ENCODE results near the gene SYTL3.
"Not testable (repeated sequence)": the region's sequence is repeated elsewhere in the genome, so short reads cannot be mapped to it uniquely, and the experiment has no call there.

The SYTL3 gene

DNA sequence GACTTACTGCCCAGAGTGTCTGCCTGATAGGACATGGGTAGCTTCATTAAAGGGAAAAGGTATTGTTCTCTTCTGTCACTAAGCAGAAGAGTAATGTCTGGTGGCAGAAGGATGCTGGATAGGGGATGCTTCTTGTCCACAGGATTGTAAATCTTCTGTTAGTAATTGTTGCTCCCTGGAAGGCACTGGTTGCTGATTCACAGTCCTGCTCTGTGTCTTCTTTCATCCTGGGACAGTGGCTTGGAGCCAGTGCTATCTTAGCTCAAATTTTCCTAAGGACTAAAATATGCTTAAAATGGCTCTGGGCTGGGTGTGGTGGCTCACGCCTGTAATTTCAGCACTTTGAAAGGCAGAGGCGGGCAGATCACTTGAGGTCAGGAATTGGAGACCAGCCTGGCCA lies 48.0 kb downstream of the SYTL3 start:
- TF ChIP-seq, protein P1, sequence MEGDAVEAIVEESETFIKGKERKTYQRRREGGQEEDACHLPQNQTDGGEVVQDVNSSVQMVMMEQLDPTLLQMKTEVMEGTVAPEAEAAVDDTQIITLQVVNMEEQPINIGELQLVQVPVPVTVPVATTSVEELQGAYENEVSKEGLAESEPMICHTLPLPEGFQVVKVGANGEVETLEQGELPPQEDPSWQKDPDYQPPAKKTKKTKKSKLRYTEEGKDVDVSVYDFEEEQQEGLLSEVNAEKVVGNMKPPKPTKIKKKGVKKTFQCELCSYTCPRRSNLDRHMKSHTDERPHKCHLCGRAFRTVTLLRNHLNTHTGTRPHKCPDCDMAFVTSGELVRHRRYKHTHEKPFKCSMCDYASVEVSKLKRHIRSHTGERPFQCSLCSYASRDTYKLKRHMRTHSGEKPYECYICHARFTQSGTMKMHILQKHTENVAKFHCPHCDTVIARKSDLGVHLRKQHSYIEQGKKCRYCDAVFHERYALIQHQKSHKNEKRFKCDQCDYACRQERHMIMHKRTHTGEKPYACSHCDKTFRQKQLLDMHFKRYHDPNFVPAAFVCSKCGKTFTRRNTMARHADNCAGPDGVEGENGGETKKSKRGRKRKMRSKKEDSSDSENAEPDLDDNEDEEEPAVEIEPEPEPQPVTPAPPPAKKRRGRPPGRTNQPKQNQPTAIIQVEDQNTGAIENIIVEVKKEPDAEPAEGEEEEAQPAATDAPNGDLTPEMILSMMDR (IDR thresholded peaks at IDR 0.05; ENCODE audit: unreplicated experiment in 3 of 3), result no peak
- Mint-ChIP-seq H3K9me3 (no peaks in the 10 kb centered on the region), H3K36me3 (ENCODE audit: low read depth) (no peaks in the 10 kb centered on the region), H3K27ac (no peak overlapping the region), H3K4me1 (no peaks in the 10 kb centered on the region), H3K4me3 (no peak overlapping the region), H3K27me3 (ENCODE audit: low read depth) (no peaks in the 10 kb centered on the region)

DNA sequence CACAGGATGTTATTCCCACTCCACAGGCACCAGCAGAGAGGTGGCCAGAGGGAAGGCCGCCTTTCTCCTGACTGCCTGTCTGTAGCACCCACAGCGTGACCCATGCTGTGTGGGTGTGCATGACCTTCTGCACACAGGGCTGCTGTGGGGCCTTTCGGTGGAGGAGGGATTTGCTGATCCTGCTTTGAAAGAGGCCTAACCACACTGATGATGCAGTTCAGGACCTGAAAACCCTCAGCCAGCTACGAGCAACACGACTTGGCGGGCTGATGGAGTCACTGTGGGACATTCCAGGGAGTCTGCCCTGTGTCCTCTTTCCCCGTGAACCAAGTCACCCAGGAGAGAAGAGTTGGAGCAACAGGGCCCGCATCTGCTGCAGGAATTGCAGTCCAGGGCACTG lies 49.1 kb downstream of the SYTL3 start:
- Mint-ChIP-seq H3K9me3 (no peaks in the 10 kb centered on the region), H3K4me1 (no peaks in the 10 kb centered on the region), H3K36me3 (ENCODE audit: low read depth) (no peaks in the 10 kb centered on the region), H3K4me3 (no peak overlapping the region), H3K27ac (no peak overlapping the region), H3K27me3 (ENCODE audit: low read depth) (no peaks in the 10 kb centered on the region)
- TF ChIP-seq, protein P1 (IDR thresholded peaks at IDR 0.05; ENCODE audit: unreplicated experiment in 3 of 3), result no peak

DNA sequence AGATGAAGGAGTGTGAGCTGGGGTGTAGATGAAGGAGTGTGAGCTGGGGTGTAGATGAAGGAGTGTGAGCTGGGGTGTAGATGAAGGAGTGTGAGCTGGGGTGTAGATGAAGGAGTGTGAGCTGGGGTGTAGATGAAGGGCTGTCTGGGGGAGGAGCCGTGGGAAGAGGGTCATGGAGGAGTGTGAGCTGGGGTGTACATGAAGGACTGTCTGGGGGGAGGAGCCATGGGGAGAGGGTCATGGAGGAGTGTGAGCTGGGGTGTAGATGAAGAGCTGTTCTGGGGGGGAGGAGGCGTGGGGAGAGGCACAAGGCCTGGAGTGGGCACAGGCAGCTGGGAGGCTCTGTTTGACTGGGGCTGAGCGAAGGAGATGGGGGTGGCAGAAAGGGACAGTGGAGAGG lies 51.4 kb downstream of the SYTL3 start:
- H3K4me3 Mint-ChIP-seq; H3K27me3 Mint-ChIP-seq (ENCODE audit: low read depth); H3K27ac Mint-ChIP-seq; H3K36me3 Mint-ChIP-seq (ENCODE audit: low read depth); H3K9me3 Mint-ChIP-seq; H3K4me1 Mint-ChIP-seq: not testable (repeated sequence)

DNA sequence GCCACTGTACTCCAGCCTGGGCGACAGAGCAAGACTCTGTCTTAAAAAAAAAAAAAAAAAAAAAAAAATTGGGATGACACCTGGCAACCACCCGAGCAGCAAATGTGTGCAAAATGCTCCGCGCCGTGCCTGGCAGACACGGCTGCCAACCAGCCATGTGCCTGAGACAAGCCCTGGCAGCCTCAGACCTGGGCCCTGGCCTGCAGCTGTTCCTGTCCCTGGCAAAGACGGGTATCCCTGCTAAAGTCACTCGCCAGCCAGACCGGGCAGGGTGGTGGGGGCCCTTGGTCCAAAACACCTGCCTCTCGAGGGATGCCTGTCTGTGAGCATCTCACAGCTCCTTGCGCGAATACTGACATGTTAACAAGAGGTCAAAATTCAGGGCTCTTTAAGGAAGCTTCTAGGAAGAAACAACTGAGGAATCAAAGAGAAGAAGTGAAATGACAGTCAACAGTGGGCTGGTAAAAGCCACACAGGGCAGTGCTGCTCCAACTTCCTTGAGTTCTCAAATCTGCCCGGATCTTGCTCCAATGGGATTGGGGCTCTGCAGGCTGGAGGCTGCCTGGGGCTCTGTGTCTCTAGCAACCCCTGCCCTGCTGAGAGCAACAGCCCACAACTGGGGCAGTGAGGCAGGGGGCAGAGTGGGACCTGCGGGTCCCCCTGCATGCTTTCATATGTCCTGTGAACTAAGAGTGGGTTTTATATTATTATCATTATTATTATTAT lies 53.4 kb downstream of the SYTL3 start:
- Mint-ChIP-seq H3K27me3 (ENCODE audit: low read depth) (no peaks in the 10 kb centered on the region), H3K9me3 (no peaks in the 10 kb centered on the region), H3K36me3 (ENCODE audit: low read depth) (no peaks in the 10 kb centered on the region), H3K27ac (no peak overlapping the region), H3K4me3 (no peak overlapping the region), H3K4me1 (peaks cover 22% of the 10 kb centered on the region)
- TF ChIP-seq, protein P1 (IDR thresholded peaks at IDR 0.05; ENCODE audit: unreplicated experiment in 3 of 3), result no peak

DNA sequence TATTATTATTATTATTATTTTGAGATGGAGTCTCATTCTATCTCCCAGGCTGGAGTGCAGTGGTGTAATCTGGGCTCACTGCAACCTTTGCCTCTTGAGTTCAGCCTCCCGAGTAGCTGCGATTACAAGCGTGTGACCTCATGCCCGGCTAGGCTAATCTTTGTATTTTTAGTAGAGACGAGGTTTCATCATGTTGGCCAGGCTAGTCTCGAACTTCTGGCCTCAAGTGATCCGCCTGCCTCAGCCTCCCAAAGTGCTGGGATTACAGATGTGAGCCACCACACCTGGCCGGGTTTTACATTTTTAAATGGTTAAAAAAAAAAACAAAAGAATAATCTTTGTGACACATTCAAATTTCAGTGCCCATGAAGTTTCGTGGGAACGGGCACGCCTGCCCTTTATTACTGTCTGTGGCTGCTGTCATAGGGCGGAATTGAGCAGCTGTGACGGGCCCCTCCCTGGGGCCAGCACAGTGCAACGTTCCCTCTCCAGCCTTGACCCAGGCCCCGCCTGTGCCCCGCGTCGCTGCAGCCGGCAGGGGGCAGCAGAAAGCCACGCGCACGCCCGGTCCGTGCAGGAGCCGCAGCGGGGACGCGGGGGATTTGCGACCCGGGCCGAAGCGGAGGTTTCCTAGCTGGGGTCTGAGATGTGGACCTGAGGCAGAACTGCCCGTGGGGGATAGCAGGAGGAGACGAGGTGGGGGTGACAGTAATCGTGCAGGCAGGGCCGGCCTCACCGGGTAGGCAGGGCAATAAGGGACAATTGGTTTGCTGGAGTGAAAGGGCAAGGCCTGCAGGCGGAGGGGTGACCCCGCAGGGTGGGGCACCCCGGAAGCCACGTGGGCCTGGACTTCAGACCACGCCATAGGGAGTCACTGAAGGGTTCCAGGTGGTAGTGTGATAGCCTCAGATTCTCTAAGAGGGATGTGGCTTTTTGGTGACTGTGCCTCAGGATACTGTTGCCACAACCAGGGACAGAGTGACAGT lies 54.3 kb downstream of the SYTL3 start:
- H3K9me3 Mint-ChIP-seq, result no peaks in the 10 kb centered on the region
- TF ChIP-seq, protein P1 (IDR thresholded peaks at IDR 0.05; ENCODE audit: unreplicated experiment in 3 of 3), result peak; percentile 97 to 99 (median 98)
- no peaks in the 10 kb centered on the region for H3K36me3 Mint-ChIP-seq (ENCODE audit: low read depth)
- H3K4me1 Mint-ChIP-seq, result peaks cover 27% of the 10 kb centered on the region
- H3K27ac Mint-ChIP-seq, result peak overlapping the region in 1 of 3 experiments; percentile 56
- H3K27me3 Mint-ChIP-seq (ENCODE audit: low read depth), result no peaks in the 10 kb centered on the region
- H3K4me3 Mint-ChIP-seq, result peak overlapping the region; percentile 62 to 78 (median 63)

DNA sequence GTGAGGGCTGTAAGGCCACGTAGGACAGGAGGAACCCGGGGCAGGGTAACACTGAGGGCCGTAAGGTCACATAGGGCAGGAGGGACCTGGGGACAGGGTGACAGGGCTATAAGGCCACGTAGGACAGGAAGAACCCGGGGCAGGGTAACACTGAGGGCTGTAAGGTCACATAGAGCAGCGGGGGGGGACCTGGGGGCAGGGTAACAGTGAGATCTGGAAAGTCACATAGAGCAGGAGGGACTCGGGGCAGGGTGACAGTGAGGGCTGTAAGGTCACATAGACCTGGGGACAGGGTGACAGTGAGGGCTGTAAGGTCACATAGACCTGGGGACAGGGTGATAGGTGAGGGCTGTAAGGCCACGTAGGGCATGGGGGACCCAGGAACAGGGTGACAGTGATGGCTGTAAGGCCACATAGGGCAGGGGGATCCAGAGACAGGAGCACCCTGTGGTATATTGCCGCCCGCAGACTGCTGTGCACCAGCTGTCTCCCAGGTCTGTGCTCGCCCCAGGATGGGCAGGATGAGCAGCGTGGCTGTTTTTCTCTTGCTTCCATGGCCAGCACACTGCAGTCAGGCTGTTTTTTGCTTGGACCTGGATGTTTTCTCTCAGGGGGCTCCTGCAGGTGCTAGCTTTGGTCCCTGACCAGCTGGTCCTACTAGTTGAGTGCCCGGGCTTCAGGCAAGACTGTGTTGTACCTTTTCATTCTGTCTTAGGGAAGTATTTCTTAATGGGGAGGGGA lies 55.7 kb downstream of the SYTL3 start:
- Mint-ChIP-seq H3K4me1 (peaks cover 27% of the 10 kb centered on the region), H3K27ac (no peak overlapping the region), H3K4me3 (no peak overlapping the region), H3K9me3 (no peaks in the 10 kb centered on the region), H3K27me3 (ENCODE audit: low read depth) (no peaks in the 10 kb centered on the region), H3K36me3 (ENCODE audit: low read depth) (no peaks in the 10 kb centered on the region)
- TF ChIP-seq, protein P1 (IDR thresholded peaks at IDR 0.05; ENCODE audit: unreplicated experiment in 3 of 3), result no peak
